Superior temporal gyrus (tissue), 1 donor: ENCODE data around the gene PRICKLE2.

ENCODE experiments used
- DNase-seq: peaks from one replicate; pipeline ENCODE4 v3.0.0-alpha.2; 2016; ENCODE audit errors: extremely low spot score

Gene PRICKLE2, protein sequence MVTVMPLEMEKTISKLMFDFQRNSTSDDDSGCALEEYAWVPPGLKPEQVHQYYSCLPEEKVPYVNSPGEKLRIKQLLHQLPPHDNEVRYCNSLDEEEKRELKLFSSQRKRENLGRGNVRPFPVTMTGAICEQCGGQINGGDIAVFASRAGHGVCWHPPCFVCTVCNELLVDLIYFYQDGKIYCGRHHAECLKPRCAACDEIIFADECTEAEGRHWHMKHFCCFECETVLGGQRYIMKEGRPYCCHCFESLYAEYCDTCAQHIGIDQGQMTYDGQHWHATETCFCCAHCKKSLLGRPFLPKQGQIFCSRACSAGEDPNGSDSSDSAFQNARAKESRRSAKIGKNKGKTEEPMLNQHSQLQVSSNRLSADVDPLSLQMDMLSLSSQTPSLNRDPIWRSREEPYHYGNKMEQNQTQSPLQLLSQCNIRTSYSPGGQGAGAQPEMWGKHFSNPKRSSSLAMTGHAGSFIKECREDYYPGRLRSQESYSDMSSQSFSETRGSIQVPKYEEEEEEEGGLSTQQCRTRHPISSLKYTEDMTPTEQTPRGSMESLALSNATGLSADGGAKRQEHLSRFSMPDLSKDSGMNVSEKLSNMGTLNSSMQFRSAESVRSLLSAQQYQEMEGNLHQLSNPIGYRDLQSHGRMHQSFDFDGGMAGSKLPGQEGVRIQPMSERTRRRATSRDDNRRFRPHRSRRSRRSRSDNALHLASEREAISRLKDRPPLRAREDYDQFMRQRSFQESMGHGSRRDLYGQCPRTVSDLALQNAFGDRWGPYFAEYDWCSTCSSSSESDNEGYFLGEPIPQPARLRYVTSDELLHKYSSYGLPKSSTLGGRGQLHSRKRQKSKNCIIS

DNA sequence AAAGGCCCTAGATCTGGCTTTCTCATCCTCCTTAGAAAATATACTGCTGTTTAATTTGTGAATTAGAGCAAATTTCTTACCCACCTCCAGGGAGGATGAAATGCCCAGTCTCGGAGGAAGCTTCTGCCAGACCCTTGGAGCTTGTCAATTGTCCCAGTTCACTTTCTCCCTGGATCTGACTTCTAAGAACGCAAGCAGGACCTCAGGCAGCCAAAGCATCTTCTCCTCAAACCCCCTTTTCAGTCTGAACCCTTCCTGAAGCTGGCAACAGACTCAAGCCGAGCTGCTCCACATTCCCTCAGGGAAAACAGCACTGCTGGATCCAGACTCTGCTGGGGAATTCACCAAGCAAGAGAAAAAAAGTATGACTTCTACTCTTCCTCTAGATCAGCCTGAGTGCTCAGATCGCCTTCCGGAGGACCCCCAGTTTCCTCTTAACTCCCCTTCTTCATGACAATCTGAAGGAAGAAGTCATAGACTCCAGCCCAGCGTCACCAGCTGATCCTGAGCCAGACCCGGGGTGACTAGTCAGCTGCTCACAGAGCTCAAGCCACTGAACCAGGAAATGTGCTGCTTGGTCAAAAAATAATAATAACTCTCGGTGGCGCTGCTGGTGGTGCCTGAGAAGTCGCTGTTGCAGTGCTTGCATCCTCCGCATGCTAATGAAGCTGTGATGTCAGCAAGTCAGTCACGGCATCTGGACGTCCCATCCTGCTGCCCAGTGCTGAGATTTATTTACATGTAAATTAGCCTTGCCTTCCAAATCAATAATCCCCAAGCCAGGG is at the start of gene PRICKLE2:
PRICKLE2 (minus strand) TSS at position 641 of the 785 bp plus-strand sequence. CDS start 26,539 bp downstream, outside the sequence.
- DNase-seq, result peak; percentile 89

DNA sequence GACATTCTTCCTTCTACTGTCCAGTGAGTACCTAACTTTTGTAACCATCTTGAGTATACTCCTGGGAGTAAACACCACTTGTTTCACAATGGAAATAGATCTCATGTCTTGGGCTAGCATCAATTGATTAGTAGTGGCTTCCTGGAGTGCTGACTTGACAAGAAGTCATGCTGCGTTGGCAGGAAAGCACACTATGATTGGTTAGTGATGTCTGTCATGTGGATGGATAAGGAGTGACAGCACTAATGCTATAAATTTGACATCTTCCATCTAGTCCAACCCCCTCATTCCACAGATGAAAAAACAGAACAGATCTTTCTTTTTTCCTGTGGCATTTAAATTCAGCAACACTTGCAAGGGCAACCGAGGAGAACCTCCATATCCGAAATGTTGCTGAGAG is 47.6 kb upstream of the PRICKLE2 start:
- DNase-seq, result no peak

DNA sequence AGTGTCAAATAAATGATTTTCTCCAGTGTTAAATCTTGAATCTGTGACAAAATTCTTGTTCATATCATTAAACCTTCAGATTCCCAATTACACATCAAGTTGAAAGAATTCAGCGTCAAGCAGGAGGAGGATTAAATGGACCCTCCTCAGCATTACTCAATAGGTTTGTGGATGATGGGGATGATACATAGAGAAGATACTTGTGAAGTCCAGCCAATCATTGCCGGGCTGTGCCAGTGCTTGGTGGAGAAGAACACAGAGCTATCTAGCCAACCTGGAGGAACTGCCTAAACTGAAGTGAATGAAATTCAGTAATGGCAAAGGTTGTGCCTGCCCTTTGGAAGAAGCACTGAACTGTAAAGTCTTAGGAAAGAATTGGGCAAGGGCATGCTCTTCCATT is 47.0 kb upstream of the PRICKLE2 start:
- DNase-seq, result no peak

DNA sequence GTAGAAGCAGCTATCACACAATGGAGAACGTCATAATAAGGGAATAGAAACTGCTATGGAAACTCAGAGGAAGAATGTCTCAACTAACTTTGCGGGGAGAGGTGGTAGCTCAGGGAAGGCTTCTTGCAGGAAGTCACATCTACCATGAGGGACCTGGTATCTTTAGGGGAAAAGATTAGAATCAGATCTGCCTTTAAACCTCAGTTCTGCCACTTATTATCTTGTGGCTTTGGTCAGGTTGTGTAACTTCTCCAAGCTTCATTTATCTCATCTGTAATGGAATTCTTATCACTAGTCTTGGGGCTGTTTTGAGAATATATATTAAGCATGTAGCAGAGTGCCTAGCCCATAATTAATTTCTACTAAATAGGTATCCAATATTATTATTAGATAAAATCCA is 46.4 kb upstream of the PRICKLE2 start:
- no peak for DNase-seq

DNA sequence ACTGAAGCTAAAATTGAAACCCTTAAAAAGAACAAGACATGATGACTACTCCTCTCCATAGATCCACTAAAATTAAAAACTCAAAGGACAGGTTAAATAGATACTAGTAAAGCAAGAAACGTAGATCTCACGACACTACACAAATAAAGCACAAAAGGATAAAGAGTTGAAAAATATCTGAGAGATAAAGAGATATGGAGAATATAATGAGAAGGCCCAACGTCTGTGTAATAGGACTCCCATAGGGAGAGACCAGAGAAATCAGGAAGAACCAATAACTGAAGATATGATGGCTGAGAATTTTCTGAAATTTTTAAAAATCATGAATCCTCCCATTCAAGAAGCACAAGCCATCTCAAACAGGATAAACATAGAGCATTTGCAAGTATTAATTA is 45.6 kb upstream of the PRICKLE2 start:
- DNase-seq, result no peak

DNA sequence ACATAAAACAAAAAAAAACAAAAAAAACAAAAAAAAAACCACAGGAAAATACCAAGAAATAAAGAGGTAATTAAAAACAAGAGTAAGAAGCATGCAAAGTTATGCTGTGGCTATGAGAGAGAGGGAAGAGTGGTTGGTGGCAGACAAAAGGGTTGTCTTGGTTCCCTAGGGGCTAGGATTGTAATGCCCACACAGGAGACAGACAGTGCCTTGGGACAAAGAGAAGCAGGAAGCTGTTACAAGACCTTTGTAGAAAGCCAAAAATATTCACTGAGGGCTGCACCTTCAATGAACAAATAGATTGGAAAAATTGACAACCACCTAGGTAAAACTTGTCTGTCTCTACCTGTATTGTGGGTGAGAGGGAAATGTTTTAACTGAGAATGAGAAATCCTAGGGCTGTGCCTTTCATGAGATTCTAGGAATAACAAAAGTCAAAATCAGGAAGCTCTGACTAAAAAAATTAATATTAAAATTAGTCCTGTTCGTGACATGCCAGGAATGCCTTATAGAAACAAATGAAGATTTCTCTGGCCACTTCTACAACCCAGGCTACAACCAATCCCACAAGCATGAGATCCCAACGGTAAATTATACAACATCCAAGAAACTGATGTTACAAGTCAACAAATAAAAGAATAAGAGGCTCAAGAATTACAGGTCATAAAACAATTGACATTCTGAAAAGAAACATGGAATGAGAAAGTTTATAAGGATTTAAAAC is 45.0 kb upstream of the PRICKLE2 start:
- DNase-seq, result no peak

DNA sequence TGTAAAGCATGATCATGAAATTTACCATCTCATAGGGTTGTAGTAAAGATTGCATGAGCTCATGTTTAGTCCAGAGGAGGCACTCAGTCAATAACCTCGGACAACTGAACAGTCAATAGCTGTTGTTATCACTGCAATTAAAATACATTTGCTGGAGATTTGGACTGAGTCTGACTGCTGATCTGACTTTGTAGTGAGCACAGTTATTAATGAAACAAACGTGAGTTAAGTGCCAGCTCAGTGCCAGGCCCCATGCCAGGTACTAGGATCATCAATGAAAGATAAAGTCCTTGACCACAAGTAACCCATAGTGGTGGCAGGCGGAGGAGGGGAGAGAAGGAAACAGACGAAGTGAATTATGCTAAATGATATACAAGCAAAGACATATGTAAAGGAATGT is 43.7 kb upstream of the PRICKLE2 start:
- no peak for DNase-seq

DNA sequence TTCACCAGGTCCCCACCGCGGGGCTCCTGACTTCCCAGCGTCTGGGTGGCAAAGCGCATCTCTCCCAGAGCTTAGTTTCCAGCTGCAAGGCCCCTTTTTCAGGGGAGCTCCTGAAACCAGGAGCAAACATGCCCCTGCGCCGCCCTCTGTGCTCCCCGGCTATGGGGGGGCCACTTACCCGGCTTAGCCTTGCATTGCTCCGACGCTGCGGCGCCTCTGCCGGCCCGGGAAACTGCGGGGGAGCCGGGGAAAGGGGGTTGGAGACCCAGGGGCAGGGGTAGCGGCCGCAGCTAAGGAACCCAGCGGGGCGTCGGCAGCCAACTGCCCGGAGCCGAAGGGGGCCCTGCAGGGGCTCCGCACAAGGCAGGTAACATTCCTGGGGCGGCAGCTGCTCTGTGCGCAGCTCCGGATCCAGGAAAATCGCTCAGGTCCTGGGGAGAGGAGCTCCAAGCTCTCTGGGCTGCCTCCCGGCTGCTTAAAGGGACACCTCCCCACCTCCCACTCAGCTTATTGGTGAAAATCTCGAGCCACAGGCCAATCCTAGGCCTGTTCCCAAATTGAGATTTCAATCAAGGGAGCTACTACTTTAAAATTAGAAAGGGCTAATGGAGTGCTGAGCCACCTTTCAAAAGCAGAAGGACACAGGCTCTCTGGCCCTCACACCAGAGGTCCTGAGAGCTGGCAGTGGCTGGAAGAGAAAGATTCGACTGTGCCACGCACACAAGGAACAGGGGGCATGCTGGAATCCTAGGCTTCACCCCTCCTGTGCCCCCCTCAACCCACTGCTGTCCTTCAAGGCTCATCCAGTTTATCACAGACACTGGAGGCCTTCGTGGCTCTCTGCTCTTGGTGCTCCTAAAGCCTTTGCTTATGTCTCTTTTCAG is 42.7 kb upstream of the PRICKLE2 start:
- DNase-seq, result peak; percentile 70

DNA sequence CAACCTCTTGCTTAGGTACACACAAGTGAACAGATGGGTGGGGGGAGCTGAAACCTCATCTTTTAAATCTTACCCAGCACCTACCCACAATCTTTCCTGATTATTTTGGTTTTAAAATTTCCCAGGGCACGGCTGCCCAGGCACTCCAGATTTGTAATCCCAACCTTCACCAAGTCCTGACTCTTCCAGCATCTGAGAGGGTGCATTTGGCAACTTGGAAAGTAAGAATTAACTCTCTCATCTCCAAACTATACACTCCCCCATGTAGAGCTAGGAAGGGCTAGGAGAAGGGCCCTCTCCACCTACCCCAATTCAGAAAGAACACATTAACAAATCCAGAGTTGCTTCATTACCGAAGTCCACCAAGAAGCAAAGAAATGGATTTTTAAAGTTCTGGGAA is 41.7 kb upstream of the PRICKLE2 start:
- DNase-seq, result no peak

DNA sequence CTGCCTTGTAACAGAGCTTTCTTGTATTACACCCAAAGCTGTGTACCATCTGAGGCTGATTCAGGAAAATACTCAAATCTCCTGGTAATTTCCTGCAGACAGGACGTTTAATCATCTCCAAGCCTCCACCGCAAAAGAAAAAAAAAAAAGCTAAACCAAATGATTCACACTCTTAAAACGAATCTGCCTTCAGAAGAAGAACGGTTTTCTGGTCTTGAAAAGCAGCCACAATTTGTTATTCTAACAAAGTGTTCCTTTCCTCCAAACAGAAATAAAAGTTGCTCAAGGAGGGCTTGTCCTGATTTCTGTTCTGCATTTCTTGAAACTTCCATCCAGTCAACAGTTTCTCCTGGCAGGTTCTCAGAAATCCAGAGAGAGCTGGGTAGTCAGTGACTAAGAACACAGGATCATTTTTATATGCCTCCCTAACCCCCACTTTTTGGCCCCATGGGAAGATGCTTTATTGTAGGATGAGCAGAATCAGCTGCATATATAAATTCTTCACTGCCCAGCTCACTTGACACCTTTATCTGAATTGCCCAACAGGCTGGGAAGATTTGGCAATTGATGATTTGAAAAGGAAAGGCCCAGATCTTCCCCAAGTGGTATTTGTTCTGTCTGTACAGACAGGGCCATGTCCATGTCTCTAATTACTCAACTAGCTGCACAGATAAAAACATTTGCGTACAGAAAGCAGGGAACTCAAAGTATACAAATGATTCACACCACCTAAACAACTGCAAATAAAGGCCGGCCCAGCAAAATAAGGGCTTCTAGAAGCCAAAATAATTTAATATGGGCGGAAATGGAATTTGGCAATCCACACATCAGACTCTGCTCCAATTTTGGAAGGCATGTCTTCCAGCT is 41.0 kb upstream of the PRICKLE2 start:
- peak; percentile 72 for DNase-seq

DNA sequence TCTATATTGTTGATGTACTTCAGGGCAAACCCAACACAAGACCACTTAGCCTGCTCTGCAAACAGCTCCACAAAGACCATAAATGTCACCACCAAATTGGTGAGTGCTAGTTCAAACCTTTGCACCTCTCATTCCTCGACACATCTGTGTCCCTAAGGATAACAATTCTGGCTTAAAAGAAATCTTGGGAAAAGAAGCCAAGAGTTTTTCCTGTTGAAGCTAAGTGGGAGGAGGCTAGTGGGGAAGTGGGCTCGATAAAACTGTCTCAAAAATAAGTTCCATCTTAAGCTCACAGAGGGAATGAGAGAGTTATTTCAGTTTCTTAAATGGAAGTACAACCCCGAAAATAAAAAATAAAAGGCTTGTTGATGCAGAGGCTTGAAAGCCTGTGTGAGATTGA is 40.4 kb upstream of the PRICKLE2 start:
- no peak for DNase-seq

DNA sequence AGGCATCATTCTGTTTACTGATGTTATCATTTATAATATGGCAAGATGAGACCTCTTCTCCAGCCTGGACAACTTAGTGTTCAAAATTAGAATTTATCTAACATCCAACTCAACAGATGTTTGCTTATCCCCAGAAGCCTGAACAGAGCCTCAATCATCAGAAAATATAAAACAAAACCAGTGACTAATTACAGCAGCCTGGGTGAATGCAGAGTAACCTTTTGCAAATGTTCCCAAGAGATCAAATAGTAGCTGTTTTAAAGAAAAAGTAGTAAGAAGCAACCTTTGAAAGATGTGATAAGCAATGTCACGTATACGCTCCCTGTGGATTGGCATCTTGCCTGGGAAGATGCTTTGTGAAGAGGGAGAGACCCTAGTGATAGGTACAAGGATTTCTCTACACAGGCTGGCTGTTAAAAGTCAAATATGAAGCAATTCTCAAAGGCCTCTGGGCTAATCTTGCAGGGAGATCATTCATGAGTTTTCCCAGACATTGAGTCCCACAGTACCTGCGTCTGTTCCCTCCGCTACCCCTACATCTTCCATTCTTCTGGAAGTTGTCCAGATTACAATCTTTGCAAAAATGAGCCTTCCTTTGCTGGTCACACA is 39.3 kb upstream of the PRICKLE2 start:
- DNase-seq, result no peak

DNA sequence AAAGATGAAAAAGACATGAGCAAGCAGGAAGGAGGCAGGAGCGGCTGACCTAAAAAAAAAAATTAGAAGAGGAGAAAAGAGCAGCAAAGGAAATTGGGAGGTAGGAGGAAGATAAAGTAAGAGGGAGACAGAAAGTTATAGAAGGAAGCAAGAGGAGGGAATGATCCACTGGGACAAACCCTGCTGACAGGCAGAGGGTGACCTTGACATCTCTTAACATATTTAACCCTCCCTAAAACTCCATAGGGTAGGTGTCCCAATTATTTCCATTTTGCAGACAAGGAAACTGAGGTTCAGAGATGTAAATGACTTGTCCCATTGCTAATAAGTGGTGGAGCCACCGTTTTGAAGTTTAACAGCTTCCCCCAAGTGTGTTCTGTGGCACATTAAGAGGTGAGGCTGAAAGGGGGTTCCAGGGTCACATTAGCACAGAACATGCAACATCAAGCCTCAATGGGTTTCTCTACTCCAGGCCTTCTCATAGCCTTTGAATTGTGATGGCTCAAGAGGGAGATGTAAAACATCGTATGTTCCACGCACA is 37.4 kb upstream of the PRICKLE2 start:
- no peak for DNase-seq

DNA sequence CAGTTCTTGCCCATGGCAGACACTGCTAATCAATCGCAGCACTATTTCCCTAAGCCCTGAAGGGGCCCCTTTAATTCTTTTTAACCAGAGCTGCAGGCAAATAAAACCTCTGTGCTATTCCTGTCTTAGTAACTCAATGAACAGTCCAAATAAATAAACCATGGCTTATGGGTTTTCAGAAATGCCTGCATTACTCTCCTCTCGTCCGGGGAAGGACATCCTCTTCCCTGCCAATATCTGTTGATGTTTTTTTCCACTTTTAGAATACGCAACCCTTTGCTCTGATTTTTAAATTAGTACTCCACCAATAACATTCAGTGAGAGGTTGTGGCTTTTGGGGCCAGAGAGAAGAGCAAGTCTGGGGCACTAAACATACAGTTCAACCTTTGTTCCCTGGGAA is 35.2 kb upstream of the PRICKLE2 start:
- no peak for DNase-seq

DNA sequence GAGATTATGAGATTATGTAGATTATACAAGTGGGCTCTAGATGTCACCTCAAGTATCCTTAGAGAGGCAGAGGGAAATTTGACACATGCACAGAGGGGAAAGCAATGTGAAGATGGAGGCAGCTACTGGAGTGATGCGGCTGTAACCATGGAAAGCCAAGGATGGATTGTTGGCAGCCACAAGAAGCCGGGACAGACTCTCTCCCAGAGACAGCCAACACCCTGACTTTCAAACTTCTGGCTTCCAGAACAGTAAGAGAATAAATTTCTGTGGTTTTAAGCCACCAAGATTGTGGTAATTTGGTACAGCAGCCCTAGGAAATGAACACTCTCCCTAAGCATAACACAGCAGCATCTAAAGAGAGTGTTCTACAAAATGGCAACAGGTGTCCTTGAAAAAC is 34.4 kb upstream of the PRICKLE2 start:
- DNase-seq, result no peak

DNA sequence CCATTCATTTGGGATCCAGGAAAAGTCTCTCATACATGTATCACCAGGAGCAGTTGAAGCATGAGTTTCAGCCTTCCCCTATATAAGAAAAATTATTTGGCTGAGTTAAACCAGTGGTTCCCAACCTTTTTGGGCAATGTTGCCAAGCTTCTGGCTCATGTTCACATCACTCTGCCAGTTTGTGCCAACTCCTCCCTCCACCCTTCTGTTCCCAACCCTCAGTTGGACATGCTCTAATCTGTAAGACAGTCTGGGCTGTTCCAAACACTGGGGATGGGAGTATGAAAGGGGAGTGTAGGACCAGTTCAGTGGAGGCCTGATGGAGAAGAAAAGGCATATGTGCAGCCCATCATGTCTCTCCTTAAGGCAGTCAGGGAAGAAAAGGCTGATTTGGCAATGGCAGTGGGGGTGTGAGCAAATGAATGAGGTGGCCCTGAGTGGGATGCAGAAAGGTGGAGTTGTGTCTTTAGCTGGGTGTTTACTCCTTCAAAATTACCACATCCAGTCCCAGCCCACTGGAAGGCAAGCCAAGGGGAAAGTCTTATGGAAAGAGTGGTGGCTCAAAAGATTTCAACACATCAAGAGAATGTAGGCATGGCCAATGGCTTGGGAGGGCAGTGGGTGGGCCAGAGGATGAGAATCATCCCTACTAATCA is 32.0 kb upstream of the PRICKLE2 start:
- DNase-seq, result no peak

DNA sequence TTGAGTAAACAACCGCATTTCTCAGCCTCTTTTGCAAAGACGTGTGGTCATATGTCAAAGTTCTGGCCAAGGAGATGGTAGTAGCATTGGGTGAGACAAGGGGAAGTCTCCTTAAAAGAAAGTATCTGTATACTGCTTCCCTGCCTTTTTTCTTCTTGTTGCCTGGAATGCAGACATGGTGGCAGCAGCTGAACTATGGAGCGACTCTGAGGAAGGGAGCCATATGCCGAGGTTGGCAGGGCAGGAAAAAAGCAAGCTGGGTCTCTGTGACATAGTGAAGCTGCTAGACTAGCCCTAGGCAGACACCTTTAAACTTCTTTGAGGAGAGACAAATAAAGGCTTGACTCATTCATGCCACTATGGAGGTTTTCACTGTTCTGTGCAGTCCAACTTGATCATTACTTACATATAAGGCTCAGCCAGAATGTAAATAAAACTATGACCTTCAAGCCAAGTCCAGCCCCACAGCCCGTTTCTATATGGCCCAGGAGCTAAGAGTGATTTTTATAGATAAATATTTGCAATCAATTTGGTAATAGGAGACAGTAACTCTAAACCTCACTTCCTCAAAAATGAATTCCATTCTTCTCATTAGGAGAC is 30.6 kb upstream of the PRICKLE2 start:
- no peak for DNase-seq

DNA sequence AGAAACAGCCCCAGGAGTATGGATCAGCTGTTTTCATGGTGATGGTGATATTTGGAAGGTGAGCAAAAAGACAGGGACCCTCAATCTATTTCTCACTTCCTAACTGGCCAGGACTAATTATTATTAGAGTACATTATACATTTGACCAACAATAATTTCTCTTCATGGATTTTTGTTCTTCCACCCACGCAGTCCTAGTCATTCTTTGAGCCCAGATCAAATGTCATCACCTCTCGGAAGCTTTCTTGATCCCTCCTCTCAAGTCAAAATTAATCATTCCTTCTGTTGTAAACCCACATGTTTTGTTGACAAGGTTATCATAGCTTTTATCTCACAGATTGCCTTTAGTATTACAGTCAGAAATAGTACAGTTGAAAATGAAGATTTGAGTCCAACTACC is 29.2 kb upstream of the PRICKLE2 start:
- DNase-seq, result no peak
